Measurements from ENCODE around the gene AXIN2.

AXIN2 gene

DNA sequence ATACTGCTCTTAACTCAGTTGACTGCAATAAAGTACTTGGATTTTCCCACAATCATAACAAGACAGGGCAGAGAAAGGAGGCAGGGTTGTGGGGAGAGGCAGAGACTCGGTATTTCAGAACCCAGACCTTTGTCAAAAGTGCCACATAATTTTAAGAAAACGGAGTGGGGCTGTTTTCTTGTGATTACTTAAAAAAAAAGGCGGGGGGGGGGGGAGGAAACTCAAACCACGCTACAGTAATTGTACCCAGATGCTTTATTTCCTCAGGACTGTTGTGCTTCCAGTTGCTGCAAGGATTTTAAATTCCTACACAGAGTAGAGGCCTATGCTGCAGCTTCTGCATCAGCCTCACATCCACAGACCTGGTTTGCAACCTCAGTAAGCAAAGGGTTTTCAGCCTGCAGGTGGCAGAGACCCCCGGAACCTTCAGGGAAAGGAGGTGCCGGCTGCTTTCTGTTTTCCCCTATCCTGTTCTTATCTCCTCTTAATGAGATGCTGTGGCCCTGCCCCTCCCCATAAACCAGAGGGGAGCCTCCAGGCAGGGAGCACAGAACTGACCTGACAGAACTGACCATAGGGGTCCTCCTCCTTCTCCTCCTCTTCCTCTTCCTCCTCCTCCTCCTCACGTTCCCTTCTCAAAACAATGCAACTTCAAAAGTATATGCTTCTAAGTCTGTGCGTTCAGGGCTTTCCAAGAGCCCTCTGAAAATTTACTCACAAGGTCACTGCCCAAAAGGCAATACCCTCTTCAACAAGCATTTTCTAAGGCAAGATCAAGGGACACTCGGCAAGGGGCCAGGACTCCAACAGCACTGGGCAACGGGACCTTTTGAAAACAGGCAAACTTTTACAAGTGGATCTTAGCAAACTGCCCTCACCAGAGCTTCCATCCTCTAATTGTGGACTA, 7.5 kb downstream of the AXIN2 start:
- Histone ChIP-seq H3K27me3 (peaks cover 27% of the 10 kb centered on the region), H3K4me1 (no peaks in the 10 kb centered on the region), H3K36me3 (no peaks in the 10 kb centered on the region), H3K4me3 (ENCODE audit: low read depth, low read length) (no peak overlapping the region), H3K9me3 (no peaks in the 10 kb centered on the region)
- TF ChIP-seq, protein P1, sequence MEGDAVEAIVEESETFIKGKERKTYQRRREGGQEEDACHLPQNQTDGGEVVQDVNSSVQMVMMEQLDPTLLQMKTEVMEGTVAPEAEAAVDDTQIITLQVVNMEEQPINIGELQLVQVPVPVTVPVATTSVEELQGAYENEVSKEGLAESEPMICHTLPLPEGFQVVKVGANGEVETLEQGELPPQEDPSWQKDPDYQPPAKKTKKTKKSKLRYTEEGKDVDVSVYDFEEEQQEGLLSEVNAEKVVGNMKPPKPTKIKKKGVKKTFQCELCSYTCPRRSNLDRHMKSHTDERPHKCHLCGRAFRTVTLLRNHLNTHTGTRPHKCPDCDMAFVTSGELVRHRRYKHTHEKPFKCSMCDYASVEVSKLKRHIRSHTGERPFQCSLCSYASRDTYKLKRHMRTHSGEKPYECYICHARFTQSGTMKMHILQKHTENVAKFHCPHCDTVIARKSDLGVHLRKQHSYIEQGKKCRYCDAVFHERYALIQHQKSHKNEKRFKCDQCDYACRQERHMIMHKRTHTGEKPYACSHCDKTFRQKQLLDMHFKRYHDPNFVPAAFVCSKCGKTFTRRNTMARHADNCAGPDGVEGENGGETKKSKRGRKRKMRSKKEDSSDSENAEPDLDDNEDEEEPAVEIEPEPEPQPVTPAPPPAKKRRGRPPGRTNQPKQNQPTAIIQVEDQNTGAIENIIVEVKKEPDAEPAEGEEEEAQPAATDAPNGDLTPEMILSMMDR (IDR thresholded peaks at IDR 0.05; ENCODE audit: low read depth, low read length) = no peak
- DNase-seq = no peak

DNA sequence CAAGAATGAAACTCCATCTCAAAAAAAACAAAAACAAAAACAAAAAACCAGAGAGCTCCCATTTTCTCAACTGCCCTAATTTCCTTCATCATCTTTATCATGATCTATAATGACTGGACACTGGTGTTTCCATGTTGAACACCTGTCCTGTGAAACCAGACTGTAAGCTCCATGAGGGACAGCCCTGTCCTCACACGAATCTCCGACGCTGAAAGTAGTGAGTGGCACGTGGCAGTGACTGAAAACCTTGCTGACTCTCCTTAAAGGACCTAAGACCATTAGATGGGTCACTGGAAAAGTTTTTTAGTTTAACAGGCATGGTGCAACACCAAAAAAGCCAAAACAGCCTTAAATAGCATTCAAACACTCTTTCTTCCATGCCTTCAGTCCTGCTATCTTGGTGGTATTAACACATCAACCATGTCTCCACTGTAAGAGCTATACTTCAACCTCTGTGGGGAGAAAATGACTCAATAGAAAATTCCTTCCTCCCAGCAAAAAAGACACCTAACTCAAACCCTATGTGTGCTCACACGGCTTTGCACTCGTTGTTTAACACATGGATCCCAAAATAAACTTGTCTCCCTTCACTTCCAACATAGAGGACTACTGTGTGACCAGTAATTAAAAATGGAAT, 8.3 kb downstream of the AXIN2 start:
- DNase-seq = no peak

DNA sequence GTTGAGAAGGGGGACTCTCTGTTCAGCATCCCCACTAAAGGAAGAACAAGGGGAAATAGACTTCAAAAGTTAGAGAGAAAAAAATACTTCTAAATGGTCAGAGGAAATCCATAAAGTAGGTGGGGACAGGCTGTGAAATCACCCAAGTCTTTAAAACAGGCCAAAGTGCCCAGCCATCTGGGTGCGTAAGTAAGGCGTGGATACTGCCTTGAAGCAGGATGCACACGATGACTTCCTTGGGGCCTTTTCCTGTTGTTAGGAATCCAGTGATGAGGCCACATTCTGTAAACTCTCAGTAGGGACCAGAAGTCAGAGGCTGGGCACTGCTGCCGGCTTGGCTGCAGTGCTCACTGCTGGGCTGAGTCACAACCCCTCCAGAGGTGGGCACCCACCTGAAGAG, 9.2 kb downstream of the AXIN2 start:
- TF ChIP-seq, protein P1 (IDR thresholded peaks at IDR 0.05; ENCODE audit: low read depth, low read length) = no peak
- H3K36me3 ChIP-seq = no peaks in the 10 kb centered on the region
- no peaks in the 10 kb centered on the region for H3K4me1 ChIP-seq
- H3K27me3 ChIP-seq = peaks cover 10% of the 10 kb centered on the region
- H3K9me3 ChIP-seq = no peaks in the 10 kb centered on the region
- DNase-seq = no peak
- H3K4me3 ChIP-seq (ENCODE audit: low read depth, low read length) = no peak overlapping the region

More for the DNA sequence above, 8.3 kb downstream of the AXIN2 start:
- Histone ChIP-seq H3K9me3 (no peaks in the 10 kb centered on the region), H3K36me3 (no peaks in the 10 kb centered on the region), H3K4me3 (ENCODE audit: low read depth, low read length) (no peak overlapping the region), H3K4me1 (no peaks in the 10 kb centered on the region), H3K27me3 (peaks cover 20% of the 10 kb centered on the region)
- TF ChIP-seq, protein P1 (IDR thresholded peaks at IDR 0.05; ENCODE audit: low read depth, low read length) = no peak

DNA sequence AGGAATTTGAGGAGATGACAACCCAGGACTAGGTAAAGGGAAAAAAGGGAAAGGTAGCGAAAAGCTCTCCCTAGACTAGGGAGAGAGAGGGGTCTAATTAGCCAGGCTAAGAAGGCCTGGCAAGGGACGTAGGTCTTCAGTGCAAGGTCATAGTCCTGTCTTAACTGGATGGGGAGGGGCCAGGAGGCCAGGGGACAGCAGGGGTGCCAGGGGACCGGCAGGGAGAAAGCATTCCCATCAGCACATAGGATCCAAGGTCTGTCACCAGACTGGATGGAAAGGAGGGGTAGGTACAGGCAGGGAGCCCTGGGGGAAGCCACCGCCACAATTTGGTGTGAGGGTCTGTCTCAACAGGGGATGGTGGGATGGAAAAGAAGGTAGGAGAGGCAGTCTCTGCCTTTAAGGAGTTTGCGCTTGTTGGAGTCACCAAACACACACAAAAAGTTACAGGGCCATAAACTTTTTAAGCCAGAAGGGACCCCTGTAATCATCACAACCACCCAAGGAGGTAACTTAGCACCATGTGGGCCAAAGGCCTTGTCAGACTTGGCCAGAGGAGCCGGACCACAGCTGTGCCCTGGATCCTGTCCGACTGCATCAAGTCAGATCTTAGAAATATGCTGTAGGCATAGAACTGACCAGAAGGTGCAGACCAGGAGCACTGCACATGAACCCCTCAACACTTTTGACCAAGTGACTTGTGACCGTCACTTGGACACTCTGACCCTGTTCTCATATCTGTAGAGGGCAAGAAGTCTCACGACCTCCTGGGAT, 10.0 kb downstream of the AXIN2 start:
- Histone ChIP-seq H3K36me3 (no peaks in the 10 kb centered on the region), H3K27me3 (peaks cover 6% of the 10 kb centered on the region; the same call in 1 of the 2 replicates), H3K4me3 (ENCODE audit: low read depth, low read length) (no peak overlapping the region), H3K9me3 (no peaks in the 10 kb centered on the region), H3K4me1 (no peaks in the 10 kb centered on the region)
- DNase-seq = no peak
- TF ChIP-seq, protein P1 (IDR thresholded peaks at IDR 0.05; ENCODE audit: low read depth, low read length) = no peak

DNA sequence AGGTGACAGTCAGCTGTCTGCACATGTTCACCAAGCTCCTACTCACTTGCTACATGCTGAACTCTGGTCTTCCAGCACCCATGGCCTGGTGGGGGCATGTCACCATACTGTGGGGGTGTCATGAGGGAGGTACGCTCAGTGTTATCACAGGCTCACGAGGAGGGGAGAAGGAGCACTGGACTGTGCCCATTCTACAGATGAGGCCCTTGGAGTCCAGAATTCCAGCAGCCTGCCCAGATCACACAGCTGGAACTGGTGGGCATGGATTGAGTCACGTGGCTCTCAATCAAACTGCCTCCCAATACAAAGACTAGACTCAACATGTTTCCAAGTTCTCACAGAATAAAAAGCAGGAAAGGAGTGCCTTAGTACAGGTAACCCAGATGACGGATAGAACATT, 10.7 kb downstream of the AXIN2 start:
- Histone ChIP-seq H3K4me1 (no peaks in the 10 kb centered on the region), H3K9me3 (no peaks in the 10 kb centered on the region), H3K27me3 (0 out of 2 replicates have a peak, but pooled peaks cover 6% of the 10 kb centered on the region), H3K36me3 (no peaks in the 10 kb centered on the region), H3K4me3 (ENCODE audit: low read depth, low read length) (no peak overlapping the region)
- DNase-seq = no peak
- TF ChIP-seq, protein P1 (IDR thresholded peaks at IDR 0.05; ENCODE audit: low read depth, low read length) = no peak

All from BE2C (cell line).